ENCODE measurements around the gene DCTN4. TPM values are rescaled to one million over a fixed set of nuclear protein-coding genes. Genes with fewer than 3 reads are reported as not detected.

Gene DCTN4
- total and polyA plus RNA-seq, 4 donors = 63.7 to 111 (median 97.8) TPM

Other genes with a start within 250 kb of the DCTN4 start
- 1 to 10 TPM; 5.3 to 6.9 TPM for gene SYNPO, start 118.4 kb downstream of the DCTN4 start, total RNA-seq
- 10 to 100 TPM; 14.9 to 17.4 TPM for gene SYNPO, start 118.4 kb downstream of the DCTN4 start, polyA plus RNA-seq (ENCODE audit: insufficient read length in 2 of 2)
- gene MYOZ3, start 97.8 kb downstream of the DCTN4 start, total RNA-seq = 1 to 10 TPM; 4.6 to 5.5 TPM
- 10 to 100 TPM; 11.5 to 15.6 TPM for gene MYOZ3, start 97.8 kb downstream of the DCTN4 start, polyA plus RNA-seq (ENCODE audit: insufficient read length in 2 of 2)
- gene RBM22, start 58.0 kb downstream of the DCTN4 start, total RNA-seq = 10 to 100 TPM; 29.7 to 45.2 TPM
- 10 to 100 TPM; 64.3 to 69.4 TPM for gene RBM22, start 58.0 kb downstream of the DCTN4 start, polyA plus RNA-seq (ENCODE audit: insufficient read length in 2 of 2)
- 10 to 100 TPM in 1 of 2 donors, 1 to 10 TPM in 1; 8.4 to 30.6 TPM for gene SMIM3, start 19.7 kb upstream of the DCTN4 start, total RNA-seq
- gene SMIM3, start 19.7 kb upstream of the DCTN4 start, polyA plus RNA-seq (ENCODE audit: insufficient read length in 2 of 2) = 10 to 100 TPM in 1 of 2 donors, 1 to 10 TPM in 1; 6.4 to 10.5 TPM
- not detected for gene IRGM, start 87.5 kb upstream of the DCTN4 start, total RNA-seq
- gene IRGM, start 87.5 kb upstream of the DCTN4 start, polyA plus RNA-seq (ENCODE audit: insufficient read length in 2 of 2) = under 1 TPM; 0.48 to 0.59 TPM
- 10 to 100 TPM; 23.2 to 24.1 TPM for gene ZNF300, start 146.0 kb upstream of the DCTN4 start, total RNA-seq
- 10 to 100 TPM; 27.0 to 36.0 TPM for gene ZNF300, start 146.0 kb upstream of the DCTN4 start, polyA plus RNA-seq (ENCODE audit: insufficient read length in 2 of 2)